8988T (cell line): ENCODE results near the gene EXOC6B.

Experiments used
- DNase-seq: peaks from one replicate; pipeline ENCODE4 v3.0.0; 2011

Gene EXOC6B

DNA sequence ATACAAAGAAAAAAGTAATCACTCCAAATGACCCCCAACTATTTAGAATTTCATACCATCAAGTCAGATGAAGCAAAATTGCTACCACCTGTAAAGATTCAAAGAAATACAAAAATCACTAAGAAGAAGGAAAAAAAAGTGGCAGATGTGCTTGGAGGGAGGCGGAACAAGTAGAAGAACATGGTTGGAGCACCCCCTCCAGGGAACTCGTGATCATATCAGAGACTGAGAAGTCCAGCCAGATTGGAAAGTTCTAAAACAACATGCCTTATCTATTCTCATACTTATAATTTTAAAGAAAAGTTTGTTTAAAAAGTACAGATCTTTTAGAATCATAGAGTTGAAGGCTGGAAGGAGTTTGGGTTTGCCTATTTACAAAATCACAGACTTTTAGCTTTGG, 564.8 kb downstream of the EXOC6B start:
- DNase-seq, result no peak

DNA sequence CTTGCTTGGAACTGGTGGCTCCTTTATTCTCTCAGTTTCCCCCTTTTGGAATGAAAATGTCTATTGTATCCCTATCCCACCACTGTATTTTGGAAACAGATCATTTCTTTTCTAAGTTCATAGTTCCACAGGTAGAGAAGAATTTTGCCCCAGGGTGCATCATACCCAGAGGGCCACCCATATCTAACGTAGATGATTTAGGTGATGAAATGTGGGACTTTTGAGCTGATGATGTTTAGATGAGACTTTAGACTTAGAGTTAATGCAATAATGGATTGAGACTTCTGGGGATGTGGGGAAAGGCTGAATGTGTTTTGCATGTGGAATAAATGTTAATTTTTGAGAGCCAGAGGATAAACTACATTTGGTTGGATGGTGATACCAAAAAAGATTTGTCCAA, 570.3 kb downstream of the EXOC6B start:
- no peak for DNase-seq

DNA sequence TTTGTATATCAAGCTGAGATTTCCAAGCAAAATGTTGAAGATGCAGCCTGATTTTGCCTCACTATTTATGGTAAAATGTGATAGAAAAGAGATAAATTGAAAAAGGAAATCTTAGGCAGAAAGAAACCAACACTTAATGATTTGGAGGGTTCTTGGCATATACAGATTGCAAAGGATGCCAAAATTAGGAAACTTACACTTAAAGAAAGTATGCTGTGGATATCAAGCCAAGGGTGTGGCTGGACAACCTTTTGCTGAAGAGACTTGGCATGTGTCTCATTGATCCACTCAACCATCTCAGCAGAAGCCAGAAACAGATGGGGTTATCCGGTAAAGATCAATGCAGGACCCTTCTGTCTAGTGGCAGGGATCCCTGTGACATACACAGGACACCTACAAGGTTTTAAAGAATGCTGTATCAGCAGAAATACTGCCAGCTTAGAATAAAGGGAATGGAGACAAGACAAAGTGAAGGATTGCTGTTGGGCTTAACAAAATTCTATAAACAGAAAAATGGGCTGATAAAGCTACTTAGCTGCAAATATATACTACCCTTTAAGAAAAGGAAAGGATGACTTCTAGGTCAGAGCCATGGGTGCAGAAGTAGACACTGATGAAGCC, 570.9 kb downstream of the EXOC6B start:
- DNase-seq, result no peak

DNA sequence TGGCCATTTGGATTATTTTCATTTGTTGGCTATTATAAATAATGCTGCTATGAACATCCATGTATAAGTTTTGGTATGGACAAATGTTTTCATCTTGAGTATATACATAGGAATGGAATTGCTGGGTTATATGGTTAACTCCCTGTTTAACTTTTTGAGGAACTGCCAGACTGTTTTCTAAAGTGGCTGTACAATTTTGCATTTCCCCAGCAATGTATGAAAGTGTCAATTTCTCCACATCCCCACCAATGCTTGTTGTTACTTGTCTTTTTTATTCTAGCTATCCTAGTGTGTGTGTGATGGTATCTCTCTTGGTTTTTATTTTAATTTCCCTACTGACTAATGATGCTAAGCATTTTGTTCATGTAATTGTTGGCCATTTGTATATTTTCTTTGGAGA, 587.5 kb downstream of the EXOC6B start:
- no peak for DNase-seq

DNA sequence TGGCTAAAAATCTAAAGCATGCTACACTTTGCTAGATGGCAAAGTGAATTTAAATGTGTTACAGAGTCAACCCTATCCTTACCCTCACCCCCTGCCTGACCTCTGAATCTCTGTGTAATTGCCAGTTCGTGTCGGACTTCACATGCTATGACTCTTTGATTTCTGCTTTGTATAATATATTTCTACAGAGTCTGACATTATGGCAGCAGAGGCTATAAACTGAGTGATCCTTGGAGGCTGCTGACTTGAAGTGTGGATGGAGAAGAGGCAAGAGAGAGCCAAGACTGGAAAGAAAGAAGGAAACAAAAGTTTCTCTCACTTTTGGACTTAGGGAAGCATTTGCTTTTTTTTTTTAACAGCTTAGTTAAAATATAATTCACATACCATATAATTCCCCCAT, 588.3 kb downstream of the EXOC6B start:
- DNase-seq, result no peak

DNA sequence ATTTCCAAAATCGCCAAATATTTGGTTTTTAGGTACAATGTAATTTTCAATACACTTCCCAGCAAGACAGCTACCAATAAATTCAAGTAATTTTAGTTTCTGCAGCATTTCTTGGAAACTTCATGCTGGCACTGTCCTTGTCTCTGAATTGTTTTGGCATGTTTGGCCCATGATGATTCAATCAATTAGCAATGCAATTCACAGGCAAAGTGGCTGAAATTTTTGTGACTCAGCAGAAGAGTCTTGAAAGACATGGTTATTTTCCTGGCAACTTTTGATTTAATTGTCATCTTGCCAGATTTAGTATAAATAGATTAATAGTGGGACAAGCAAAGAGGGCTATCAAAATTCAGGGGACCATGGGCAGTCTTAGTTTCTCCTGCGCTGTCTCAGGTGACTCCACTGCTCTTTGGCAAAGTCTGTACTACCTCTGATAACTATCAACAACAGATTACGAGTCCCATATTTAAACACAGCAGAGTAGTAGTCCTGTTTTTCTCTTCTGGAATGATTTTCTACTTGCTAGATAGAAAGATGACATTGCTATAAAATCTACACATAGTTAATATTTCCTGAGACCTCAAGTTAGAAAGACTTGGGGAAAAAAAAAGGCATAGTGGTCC, 589.3 kb downstream of the EXOC6B start:
- no peak for DNase-seq

DNA sequence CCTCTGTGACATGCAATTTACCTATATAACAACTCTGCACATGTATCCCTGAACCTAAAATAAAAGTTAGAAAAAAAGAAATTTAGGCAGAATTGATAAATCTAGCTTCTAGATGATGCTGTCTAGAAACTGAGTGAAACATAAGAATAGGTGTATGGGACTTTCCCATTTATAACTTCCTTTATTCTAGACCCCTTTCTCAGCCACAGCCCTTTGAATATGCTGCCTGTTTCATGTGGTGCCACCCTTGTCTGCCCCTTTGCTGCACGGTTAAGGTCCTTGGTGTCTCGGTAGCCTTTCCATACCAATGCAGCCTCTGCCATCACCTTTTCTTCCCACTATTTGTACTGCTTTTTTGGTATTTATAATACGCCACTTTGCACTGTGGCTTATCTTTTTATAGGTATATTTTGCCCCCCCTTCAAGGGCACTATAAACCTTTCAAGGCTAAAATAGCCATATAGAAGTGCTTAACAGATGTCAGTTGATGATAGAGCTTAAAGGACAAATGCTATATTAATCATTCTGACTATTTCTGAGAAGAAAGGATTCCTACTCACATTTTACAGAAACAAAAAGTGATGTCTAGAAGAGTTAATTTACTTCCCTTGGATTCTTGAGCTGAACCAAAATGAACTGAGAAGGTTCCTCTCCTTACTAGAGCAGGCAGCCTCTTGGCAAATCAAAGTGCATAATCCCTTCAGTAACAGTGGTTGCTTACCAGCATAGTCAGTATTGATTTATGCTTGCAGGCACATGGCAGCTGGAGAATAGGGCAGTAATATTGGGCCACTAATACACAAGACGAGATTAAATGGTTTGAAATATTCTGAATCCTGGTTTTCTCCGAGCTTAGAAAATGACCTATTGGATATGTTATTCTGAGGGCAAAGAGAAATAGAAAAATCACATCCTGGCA, 590.1 kb downstream of the EXOC6B start:
- no peak for DNase-seq

DNA sequence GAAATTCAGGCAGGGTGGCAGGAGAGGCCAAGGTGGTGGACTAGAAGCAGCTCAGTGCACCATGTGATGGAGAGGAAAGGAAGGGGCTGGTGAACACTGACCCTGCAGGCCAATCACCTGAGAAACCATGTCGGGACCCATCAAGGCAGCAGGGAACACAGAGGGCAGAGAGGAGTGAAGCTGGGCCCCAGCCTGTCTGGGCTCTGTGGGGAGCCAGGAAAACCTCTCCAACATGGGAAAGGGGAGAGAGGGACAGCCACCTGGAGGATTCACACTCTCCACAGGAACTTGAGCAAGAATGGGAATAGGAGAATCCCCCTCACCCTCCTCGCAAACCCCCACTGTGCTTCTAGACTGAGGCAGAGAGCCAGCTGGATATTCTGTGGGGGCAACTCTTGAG, 592.6 kb downstream of the EXOC6B start:
- DNase-seq, result no peak

DNA sequence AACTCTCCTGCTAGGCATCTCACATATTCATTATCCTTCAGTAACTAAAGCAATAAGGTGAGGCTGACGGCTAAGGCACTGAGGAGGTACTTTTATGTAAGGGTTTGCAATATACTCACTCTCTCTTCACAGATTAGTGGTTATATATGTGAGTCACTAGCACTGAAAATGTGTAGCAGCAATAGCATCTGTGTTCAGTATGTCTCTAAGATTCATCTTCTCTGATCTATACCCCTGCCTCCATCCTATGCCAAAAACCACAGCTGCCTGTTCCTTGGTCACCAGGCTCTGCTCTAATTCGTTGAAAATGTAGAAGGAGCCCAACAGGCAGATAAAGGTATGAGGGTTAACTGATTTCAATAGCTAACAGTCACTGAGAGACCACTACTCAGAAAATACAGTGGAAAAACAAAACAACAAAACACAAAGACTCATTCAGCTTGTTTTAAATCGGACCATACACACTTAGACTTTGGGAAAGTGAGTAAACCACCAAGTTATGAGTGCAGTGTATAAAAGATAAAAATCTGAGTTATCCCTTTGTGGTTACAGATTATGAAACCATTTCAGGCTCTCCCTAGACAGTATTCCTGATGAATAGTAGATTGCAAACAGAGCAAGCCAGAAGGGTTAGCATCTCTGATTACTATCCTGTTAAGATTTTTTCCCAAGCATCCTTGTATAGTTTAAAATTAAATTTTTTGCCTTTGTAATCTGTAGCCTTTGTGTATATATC, 602.8 kb downstream of the EXOC6B start:
- no peak for DNase-seq

DNA sequence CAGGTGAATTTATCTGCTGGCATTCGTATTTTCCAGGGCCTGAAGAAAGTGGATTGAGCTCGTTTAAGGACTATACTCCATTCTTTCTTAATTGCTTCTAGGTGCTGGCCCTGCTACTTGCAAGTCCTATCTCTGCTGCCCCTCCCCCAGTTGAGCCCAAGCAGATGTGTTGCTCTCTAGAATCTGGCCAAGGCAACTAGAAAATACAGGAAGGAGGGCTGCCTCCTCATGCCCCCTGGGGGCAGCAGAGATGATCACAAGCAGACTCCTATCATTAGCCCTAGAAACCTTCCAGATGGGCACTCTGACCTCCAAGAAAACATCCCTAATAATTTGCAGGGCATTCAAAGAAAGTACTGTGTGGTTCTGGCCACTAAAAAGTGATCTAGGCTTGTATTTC, 605.7 kb downstream of the EXOC6B start:
- DNase-seq, result no peak

DNA sequence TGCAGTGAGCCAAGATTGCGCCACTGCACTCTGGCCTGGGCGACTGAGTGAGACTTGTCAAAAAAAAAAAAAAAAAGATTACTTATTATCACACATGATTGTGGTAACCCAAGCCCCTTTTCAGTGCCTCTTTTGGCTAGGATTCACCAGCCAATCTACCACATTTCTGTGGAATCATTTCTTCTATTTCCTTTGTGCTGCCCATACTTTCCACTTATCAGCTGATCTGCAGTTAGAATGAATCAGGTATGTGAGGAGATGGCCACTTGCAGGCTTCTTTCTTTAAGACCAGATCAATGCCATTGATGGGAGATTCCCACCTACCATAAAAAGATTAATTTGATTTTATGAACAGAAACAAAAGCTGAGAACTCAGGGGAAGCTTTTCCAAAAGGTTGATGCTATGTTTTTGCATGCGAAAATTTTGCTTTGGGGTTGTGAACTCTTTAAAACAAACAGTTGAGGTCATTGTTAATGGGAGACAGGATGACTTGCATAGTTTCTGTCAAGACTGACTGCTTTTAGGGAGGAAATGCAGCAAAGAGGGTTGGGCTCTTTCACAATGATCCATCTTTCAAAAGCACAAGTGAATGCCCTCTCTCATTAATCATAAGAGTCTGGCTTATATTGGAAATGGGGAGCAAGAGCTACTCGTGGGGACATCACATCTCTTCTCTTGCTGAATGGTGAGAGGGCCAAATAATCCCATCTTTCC, 611.2 kb downstream of the EXOC6B start:
- DNase-seq, result no peak

DNA sequence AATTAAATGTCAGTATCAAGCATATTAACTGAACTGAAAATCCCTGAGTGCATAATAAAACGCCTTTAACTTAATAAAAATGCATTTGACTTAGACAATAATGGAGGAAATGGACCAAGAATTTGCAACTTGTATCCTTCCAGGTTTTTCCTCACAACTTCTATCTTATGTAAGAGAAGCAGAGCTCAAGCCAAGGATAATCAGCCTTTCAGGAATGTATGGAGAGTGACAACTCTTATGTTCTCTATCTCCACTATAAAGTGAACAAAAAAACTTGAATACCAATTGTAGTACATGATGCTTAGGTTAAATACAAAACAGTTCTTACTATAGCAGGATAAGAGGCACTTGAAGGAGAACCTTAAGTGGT, 613.4 kb downstream of the EXOC6B start:
- DNase-seq, result no peak

DNA sequence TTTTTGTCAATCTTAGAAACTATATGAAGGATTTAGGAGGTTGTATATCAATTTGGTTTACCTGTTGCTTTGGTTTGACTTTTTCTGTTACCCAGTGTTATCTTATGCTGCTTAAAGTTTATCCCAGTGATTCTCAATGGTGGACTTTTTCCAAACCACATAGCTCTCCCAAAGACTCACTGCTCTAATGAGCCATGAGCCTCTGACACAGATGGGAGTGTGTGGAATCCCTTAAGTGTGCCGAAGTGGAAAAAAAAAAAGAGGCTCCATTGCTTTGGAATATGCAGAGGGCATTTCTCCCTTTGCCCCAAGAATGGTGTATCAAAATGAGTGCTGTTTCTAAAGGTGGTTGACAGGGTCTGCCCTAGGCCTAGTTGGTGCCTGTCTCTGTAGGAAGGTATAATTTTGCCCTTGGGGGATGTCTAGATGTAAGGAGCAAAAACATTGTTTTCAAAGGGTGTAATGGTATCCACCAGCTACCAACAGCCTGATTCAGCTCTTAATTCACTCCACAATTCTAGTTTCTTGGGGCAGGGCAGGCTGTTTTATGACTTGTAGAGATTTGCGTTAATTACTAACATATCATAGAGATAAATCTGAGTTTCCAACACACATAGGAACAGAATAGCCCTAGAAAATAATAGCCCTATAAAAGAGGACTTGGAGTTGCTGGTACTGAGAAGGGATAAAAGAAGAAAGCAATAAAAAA, 613.9 kb downstream of the EXOC6B start:
- DNase-seq, result no peak

DNA sequence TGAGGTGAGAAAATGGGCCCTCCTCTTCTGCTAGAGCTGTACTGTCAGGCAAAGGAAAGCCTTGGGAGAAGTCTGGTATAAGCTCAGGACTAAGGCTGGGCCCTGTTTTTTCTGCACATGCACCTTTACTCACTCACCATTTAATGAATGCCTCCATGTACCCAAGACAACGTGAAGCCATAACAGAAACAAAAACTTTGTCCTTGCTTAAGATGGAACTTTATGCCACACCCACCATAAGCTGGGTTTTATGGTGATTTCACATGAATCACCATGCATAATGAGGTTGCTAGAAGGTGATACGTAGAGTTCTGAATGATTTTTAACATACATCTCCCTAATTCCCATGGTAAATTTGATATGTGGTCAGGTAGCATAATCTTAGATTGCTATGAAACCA, 614.5 kb downstream of the EXOC6B start:
- no peak for DNase-seq

DNA sequence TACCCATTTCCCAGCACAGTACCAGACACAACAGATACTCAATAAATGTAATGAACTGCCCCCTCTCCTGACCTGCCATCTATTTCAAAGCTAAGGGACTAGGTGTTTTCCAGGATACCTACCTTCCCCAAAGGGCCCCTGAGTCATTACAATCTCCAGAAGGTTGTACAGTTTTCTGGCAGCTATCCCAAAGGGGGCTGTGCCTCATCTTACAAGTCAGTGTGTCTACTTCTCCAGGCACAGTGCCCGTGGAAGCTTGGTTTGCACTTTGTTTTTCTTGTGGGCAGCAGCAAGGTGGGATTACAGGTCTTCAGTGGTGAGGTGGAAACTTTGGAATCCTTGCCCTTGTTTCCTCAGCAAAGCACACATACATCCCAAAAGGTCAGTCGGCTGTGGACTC, 615.4 kb downstream of the EXOC6B start:
- DNase-seq, result no peak

DNA sequence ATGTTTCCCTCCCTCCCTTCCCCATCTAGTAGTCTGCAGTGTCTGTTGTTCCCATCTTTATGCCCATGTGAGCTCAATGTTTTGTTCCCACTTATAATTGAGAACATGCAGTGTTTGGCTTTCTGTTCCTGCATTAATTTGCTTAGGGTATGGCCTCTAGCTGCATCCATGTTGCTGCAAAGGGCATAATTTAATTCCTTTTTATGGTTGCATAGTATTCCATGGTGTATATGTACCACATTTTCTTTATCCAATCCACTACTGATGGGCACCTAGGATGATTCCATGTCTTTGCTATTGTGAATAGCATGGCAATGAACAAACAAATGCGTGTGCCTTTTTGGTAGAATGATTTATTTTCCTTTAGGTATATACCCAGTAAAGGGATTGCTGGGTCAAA, 617.6 kb downstream of the EXOC6B start:
- DNase-seq, result no peak

DNA sequence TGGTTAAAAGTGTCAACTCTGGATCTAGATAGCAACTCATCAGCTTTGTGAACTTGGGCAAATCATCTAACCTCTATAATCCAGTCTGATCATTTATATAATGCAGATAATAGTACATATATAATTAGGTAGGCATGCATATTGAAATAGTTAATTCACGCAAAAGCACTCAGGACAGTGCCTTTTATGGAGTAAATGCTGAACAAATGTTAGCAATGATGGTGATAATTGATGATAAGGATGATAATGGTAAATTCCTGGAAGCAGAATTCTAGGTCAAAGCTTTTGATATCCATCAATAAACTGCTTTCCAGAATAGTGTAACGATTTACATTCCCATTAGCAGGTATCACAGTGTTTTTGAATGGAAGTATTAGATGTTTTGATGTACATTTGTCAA, 618.5 kb downstream of the EXOC6B start:
- DNase-seq, result no peak

DNA sequence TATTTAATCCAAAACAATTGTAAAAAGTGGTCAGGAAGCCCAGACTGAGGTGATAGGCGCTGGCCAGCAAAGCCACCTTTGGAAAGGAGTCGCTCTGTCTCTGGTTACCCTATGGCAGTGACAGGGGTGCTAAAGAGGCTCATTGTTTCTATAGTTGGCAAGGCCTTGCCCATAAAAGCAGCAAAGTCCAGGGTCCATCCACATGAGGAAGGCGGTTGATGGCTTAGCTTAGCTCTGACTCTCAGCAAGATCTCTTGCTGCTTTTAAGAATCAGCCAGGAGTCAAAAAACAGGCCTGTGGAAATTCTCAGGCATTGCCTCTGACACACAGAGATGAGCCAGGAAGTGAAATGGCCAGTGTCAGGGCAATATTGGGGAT, 620.3 kb downstream of the EXOC6B start:
- DNase-seq, result no peak

DNA sequence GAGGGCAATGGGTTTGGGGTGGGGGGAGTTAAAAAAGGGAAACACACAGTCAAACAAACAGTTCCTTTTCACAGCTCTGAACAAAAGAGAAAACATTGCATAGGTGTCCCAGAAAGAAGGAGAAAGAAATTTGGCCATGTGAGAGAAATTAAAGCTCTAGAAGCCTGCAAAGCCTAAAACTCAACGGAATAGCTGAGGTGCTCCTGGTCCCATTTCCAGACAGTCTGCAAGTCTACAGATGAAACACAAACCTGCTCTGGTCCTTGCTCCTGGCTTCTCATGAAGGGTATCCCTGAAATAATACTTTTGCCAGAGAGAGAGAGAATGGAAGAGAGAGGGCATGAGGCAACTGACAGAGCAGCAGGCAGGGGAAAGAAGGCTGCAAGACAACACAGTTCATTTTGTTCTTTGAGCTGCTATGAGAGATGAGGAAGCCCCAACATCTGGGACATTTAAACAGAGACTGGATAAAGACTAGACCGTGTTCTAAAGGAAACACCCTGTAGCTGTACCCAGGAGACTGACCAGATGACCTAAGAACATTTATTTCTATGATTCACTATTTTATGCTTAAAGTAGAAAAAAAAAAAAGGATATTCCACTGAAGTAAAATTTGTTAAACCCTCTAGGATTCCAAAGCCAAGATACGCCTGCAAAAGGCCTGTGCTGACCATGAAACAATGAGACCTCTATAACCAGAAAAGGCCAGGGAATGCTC, 620.9 kb downstream of the EXOC6B start:
- no peak for DNase-seq

DNA sequence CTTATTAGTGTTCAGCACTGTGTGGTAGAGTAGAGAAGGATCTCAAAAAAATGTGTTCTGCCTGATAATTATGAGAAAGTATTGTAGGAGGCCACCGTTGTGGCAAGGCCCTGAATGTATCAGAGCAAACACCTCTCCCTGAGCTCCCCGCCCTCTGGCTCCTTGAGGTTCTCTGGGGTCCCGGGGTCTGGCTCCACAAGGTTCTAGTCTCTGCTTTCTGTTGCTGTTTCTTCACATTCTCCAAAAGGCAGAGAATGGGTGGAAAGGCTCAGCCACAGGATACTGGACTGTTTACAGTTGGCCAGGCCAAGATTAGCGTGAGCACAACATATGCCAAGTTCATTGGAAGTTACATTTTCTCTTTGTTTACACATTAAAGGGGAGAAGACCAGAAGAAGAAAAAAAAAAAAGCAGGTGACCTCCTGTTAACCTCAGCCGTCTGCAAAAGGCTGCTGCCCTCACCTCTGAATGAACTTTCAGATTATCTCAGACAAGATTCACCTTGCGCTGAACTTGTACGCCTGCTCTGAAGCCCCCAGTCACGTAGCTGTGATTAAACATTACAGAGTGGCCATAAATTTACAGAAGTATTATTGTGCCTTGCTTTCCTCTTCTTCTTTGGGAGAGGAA, 621.6 kb downstream of the EXOC6B start:
- no peak for DNase-seq
